ENCODE data around the gene OR8B4.

GRCh38 chr11:124442442-124442841, 17.8 kb upstream of the OR8B4 start:
- TF ChIP-seq EZH2 (IDR thresholded peaks at IDR 0.05; ENCODE audit: borderline replicate concordance, insufficient read depth, low read depth, low read length, poor library complexity, severe bottlenecking) (no peak), CTCF (IDR thresholded peaks at IDR 0.05) (no peak)

Measured in B cell (primary cell).